Tibial nerve (tissue), 4 donors: Measurements from ENCODE around the gene SEPTIN5. TPM values are rescaled to one million over a fixed set of nuclear protein-coding genes. Genes with fewer than 3 reads are reported as not detected.

ENCODE experiments used
- DNase-seq, 2 donors: peaks; one replicate each; pipeline ENCODE4 v3.0.0-alpha.2; 2019; ENCODE audit warnings: low spot score in 2 of 2
- H3K27ac ChIP-seq, 4 donors: fragments of 200-600 bp; sonication (generic) in 3 of 4; one replicate each; pipeline ENCODE4 v1.5.1; 2017 to 2019; ENCODE audit warnings: mild to moderate bottlenecking in 1 of 4
- H3K27me3 ChIP-seq, 2 donors: fragments of 200-600 bp; sonication (generic) in 1 of 2; one replicate each; pipeline versions ENCODE4 v1.5.1 to v1.6.0; 2017 to 2019
- H3K36me3 ChIP-seq, 3 donors: fragments of 200-600 bp; sonication (generic); one replicate each; pipeline ENCODE4 v1.5.1; 2018 to 2019
- H3K4me1 ChIP-seq, 4 donors: fragments of 200-600 bp; sonication (generic) in 3 of 4; one replicate each; pipeline ENCODE4 v1.5.1; 2017 to 2019
- H3K4me3 ChIP-seq, 4 donors: fragments of 200-600 bp; sonication (generic) in 3 of 4; one replicate each; pipeline ENCODE4 v1.5.1; 2017 to 2019; ENCODE audit warnings: mild to moderate bottlenecking in 1 of 4, moderate library complexity in 1 of 4
- H3K9me3 ChIP-seq, 4 donors: fragments of 200-600 bp; sonication (generic) in 3 of 4; one replicate each; pipeline ENCODE4 v1.5.1; 2017 to 2019
- EP300 ChIP-seq, 2 donors: sonication (generic); formaldehyde crosslinking; IDR thresholded peaks; one replicate each; pipeline ENCODE4 v1.6.1; 2017; ENCODE audit warnings: antibody characterized with exemption in 2 of 2, mild to moderate bottlenecking in 1 of 2
- POLR2A ChIP-seq, 2 donors: fragments of 450-650 bp; IDR thresholded peaks; one replicate each; pipeline ENCODE4 v1.6.1; 2017; ENCODE audit warnings: antibody characterized with exemption in 2 of 2, mild to moderate bottlenecking in 2 of 2, moderate library complexity in 2 of 2
- WGBS, 2 donors: methylation state at CpG; one replicate each; pipeline ENCODE4 v1.1.5; 2018; 5-methylcytosine and 5-hydroxymethylcytosine counted together
- total RNA-seq, 4 donors: library from RNA; depleted of rRNA; stranded (reverse); fragments of >200 nt; gene quantifications; one replicate each; pipeline ENCODE4 v1.1.0, GENCODE V29; 2016
- TF ChIP-seq, protein P1 (sequence below), 5 experiments: fragments of 200-600 bp in 3 of 5; fragments of 450-650 bp in 2 of 5; sonication (generic) in 3 of 5; IDR thresholded peaks; one replicate each; pipeline ENCODE4 v1.5.1; 2016 to 2019; ENCODE audit warnings: antibody characterized with exemption in 5 of 5, mild to moderate bottlenecking in 3 of 5, moderate library complexity in 2 of 5

SEPTIN5 gene
- total RNA-seq, 4 donors from 2014 or later = 11.4 to 29.1 (median 25.2) TPM

DNA sequence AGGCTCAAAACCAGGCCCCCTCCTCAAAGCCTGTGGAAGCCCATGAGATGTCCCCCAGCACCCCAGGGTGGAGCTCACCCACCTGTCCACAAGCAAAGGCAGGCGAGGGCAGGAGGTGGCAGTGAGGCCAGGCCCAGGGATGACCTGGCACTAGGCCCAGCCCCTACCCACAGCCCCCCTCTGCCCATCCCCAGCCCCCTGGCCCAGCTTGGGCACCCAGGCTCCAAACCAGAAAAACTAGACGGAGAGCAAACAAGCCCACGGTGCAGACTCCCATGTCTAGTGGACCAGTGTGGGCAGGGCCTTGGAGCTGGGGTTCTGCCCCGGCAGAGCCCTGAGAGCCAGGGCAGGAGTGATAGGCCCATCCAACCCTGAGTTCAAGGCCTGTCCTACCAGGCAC, 29.3 kb downstream of the SEPTIN5 start:
- 67 to 71% methylated on average over 1 of the region's 4 CpGs for WGBS, 2 donors
- DNase-seq = no peak
- H3K4me3 ChIP-seq = no peak overlapping the region
- no peaks in the 10 kb centered on the region for H3K9me3 ChIP-seq
- H3K4me1 ChIP-seq = no peaks in the 10 kb centered on the region
- no peaks in the 10 kb centered on the region for H3K36me3 ChIP-seq
- TF ChIP-seq, protein P1, sequence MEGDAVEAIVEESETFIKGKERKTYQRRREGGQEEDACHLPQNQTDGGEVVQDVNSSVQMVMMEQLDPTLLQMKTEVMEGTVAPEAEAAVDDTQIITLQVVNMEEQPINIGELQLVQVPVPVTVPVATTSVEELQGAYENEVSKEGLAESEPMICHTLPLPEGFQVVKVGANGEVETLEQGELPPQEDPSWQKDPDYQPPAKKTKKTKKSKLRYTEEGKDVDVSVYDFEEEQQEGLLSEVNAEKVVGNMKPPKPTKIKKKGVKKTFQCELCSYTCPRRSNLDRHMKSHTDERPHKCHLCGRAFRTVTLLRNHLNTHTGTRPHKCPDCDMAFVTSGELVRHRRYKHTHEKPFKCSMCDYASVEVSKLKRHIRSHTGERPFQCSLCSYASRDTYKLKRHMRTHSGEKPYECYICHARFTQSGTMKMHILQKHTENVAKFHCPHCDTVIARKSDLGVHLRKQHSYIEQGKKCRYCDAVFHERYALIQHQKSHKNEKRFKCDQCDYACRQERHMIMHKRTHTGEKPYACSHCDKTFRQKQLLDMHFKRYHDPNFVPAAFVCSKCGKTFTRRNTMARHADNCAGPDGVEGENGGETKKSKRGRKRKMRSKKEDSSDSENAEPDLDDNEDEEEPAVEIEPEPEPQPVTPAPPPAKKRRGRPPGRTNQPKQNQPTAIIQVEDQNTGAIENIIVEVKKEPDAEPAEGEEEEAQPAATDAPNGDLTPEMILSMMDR (IDR thresholded peaks at IDR 0.05) = no peak
- TF ChIP-seq EP300 (IDR thresholded peaks at IDR 0.05) = no peak
- TF ChIP-seq POLR2A (IDR thresholded peaks at IDR 0.05) = no peak
- H3K27ac ChIP-seq = no peak overlapping the region
- H3K27me3 ChIP-seq = peaks cover 0 to 5% of the 10 kb centered on the region in 2 donors

DNA sequence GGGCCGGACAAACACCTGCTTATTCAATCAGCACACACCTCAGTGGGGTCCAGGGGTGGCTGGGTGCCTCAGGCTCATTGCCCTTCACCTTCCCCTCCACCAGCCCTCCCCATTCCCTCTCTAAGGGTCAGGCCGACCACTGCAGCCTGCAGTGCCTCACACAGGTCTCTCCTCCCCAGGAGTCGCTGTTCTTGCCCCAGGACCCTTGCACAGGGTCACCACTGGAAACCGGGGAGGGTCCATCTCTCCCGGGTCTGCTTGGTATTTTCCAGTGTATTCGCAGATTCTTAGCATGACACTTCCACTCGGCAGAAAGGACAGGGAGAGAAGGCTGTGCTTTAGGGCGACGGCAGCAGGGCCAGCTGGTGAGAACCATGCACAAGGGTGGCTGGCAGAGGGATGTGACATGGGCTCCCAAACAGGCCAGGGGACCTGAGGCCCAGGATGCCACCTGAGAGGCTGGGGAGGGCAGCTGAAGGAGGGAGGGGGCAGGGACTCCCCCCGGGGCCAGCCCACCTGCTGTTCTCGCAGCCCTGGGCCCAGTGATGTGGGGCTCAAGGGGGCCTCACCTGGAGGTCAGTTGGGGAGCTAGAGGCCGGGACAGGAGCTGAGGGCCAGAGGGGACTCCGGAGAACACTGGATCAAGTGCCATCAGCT, 30.2 kb downstream of the SEPTIN5 start:
- 80 to 85% methylated on average over 8 to 13 of the region's 13 CpGs for WGBS, 2 donors
- DNase-seq = no peak
- Histone ChIP-seq H3K36me3 (no peaks in the 10 kb centered on the region), H3K9me3 (no peaks in the 10 kb centered on the region), H3K27me3 (no peaks in the 10 kb centered on the region), H3K4me3 (no peak overlapping the region), H3K4me1 (no peaks in the 10 kb centered on the region), H3K27ac (no peak overlapping the region)
- TF ChIP-seq, protein P1 (IDR thresholded peaks at IDR 0.05) = no peak
- TF ChIP-seq EP300 (IDR thresholded peaks at IDR 0.05) (no peak), POLR2A (IDR thresholded peaks at IDR 0.05) (no peak)

DNA sequence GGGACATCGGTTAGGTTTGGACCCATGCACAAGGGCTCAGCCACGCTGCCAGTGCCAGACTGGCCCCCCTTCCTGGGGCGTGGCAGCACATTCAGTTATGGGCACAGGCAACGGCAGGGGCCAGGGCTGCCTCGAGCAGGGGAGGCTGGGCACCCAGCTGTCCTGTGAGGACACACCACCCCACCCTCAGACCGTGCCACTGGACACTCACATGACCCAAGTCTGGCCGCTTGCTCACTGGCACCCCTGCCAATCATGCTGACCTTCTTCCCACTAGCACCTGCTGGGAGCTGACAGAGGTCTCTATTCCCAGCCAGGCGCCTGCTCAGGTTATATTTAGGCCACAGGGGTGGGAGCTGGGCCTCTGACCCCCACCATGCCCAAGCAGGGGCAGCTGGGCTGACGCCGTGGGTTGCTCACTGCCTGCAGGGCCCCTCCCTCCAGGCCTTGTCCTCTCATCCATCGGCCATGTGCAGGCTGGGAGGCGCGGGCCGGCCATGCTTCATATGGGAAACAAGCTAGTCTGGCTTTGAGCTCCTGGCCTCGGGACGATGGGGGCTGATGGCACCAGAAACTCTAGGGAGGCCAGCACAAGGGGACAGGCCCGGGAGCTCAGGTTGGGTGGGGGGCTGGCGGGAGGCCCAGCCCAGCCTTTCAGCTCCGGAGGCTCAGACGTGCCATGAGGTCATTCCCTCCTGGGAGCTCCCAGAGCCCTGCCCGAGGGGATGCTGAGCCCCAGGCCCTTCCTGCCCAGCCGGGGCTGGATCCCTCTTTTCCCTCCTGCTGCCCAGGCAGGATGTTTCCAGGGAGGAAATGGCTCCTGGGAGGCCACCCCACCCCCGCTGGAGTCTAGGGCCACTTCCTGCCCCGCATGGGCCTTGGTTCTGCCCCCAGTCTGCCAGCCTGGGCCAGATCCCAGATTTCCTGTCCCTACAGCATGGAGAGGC, 31.1 kb downstream of the SEPTIN5 start:
- WGBS, 2 donors = 55% methylated on average over 16 to 17 of the region's 24 CpGs
- H3K27me3 ChIP-seq = no peaks in the 10 kb centered on the region
- H3K9me3 ChIP-seq = no peaks in the 10 kb centered on the region
- H3K27ac ChIP-seq = no peak overlapping the region
- no peaks in the 10 kb centered on the region for H3K36me3 ChIP-seq
- H3K4me3 ChIP-seq = no peak overlapping the region
- DNase-seq = no peak
- no peaks in the 10 kb centered on the region for H3K4me1 ChIP-seq
- TF ChIP-seq, protein P1 (IDR thresholded peaks at IDR 0.05) = no peak
- TF ChIP-seq POLR2A (IDR thresholded peaks at IDR 0.05) = no peak
- TF ChIP-seq EP300 (IDR thresholded peaks at IDR 0.05) = no peak

DNA sequence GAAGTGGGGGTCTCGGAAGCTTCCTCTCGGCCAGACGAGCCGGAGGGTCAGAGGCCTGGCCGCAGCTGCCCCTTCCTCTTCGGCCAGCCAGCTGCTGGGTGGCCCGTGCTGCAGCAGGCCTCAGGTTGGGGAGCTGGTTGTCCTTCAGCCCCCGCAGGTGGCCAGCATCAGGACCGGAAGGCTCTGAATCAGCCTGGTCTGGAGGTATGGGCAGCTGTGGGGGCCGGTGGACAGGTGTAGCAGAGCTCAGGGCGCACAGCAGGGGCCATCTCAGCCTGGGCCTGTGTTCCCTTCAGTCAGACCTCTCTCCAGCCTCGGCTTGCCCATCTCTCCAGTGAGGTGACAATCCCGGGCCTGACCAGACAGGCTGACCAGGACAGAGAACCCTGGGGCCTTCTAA, 32.4 kb downstream of the SEPTIN5 start:
- Histone ChIP-seq H3K36me3 (no peaks in the 10 kb centered on the region), H3K4me1 (no peaks in the 10 kb centered on the region)
- 89 to 100% methylated on average over 1 to 13 of the region's 13 CpGs for WGBS, 2 donors

More for the DNA sequence above, 32.4 kb downstream of the SEPTIN5 start:
- H3K4me3 ChIP-seq = no peak overlapping the region
- no peaks in the 10 kb centered on the region for H3K9me3 ChIP-seq
- TF ChIP-seq, protein P1 (IDR thresholded peaks at IDR 0.05) = no peak
- no peak for TF ChIP-seq POLR2A (IDR thresholded peaks at IDR 0.05)
- no peak for TF ChIP-seq EP300 (IDR thresholded peaks at IDR 0.05)
- no peak for DNase-seq
- no peak overlapping the region for H3K27ac ChIP-seq
- H3K27me3 ChIP-seq = no peaks in the 10 kb centered on the region
